Activated CD4-positive, alpha-beta T cell treated with anti-CD3 and anti-CD28 coated beads, Interleukin-2, Interleukin-4, amounts not matched to agents 100 ng/mL and 50 ng/mL, durations not matched to agents 16 hours and 8 hours (primary cell): ENCODE data around the gene ACSF3.

Source experiments
- DNase-seq: peaks from one replicate; pipeline ENCODE4 v3.0.0-alpha.2; 2020; ENCODE audit warnings: low spot score

ACSF3 gene

DNA sequence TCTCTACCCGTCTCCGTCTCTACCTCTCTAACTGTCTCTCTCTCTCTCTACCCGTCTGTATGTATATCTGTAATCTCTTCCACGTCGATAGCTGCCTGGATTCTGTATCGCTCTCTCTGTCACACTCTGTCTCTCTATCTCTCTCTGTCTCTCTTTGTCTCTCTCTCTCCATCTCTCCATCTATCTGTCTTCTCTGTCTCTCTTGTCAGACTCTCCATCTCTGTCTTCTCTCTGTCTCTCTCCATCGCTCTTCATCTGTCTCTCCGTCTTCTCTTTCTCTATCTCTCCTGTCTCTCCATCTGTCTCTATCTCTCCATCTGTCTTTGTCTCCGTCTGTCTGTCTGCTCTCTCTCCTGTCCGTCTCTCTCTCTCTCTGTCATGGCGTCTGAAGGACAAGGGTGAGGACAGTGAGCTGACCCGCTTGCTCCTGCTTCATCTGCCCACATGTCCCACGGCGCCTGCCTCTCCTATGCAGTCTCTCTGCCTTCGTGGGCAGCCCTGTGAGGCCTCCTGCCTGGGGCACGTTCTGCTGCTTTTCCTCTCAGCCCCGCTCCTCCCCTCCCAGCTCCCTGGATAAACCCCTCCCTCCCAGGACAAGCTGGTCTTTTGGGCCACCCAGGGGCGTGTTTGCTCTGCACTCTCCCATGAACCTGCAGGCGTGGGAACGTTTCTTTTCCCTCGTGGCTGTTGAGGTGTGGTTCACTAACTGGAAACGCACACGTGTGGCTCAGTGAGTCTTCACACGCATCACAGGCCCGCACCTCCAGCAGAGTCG, 18.9 kb downstream of the ACSF3 start:
- DNase-seq, result no peak

DNA sequence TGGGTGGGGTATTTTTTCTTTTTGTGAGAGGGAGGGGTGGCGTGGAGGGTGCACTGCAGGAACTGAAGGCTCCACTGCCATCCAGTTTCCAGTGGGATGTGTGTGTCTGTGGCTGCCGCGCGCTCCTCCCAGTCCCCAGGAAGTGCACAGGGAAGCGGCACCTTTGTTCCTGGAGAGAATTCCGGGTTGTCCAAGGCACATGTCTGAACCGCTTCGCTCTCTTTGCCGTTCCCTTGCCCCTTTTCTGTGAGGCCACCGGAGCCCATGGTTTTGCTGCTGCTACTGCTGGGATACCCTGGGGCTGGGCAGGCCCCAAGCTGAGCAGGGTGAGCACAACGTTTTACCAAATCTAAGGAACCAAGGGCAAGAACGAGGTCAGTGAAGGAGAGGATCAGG, 19.5 kb downstream of the ACSF3 start:
- no peak for DNase-seq

GRCh38 chr16:89113661-89114060, 20.0 kb downstream of the ACSF3 start:
- DNase-seq, result no peak

- no peak for DNase-seq
Measured at GRCh38 chr16:89114159-89114981, 20.7 kb downstream of the ACSF3 start.

DNA sequence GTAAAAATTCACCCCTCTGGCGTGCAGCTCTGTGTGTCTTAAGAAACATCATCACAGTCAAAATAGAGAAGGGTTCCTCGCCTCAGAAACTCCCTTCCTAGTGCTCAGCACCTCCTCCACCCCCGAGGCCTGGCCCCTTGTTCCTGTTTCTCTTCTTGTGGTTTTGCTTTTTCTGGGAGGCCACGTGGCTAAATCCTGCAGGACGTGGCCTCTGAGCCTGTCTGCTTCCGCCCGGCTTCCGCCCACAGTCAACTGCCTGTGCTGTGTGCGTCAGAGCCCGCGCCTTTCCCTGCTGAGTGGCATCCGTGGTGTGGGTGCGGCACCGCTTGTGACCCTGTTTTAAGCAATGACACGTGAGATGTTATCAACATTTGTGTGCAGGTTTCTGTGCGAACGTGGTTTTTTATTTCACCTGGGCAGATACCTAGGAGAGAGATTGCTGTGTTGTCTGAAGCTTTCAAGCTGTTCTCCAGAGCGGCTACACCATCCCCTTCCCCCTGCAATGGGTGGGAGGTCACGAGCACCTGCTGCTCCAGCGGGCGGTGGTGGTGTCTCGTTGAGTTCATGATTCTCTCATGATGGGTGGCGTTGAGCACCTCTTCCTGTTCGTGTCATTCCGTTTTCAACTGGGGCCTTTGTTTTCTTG, 21.7 kb downstream of the ACSF3 start:
- DNase-seq, result peak; percentile 90

- DNase-seq, result no peak
Measured at GRCh38 chr16:89116341-89117226, 22.9 kb downstream of the ACSF3 start.

- DNase-seq, result no peak
Measured at GRCh38 chr16:89117227-89117974, 23.7 kb downstream of the ACSF3 start.

- no peak for DNase-seq
Measured at GRCh38 chr16:89117975-89118289, 24.3 kb downstream of the ACSF3 start.

DNA sequence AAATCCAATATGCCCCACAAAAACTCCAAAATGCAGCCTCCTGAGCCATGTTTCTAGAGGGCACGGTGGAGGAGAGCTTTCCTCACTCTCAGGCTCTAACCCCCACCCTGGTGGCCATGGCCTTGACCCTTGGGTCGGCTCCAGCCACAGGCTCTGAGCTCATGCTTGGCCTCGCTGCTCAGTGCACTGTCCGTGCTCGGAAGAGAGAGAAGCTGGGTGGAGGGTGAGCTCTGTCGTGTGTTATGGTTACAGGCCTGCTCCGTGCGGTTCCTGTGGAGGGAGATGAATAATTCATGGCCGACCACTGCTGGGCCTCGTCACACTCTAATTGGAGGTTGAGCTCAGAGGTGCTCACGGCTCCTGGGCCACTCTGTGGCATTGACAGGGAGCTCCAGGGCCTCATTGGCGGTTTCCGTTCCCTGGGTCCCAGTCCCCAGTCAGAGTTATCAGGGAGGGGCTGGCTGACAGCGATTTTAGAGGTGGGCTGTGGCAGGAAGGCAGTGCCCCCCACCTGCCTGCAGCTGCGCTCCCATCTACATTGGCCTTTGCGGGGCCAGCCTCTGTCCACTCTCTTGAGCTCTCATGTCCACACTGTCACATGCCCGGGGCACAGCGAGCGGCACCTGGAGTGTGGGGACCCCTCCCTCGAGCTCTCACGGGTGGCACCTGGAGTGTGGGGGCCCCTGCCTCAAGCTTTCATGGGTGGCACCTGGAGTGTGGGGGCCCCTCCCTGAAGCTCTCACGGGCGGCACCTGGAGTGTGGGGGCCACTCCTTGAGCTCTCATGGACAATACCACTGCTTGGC, 24.9 kb downstream of the ACSF3 start:
- DNase-seq, result no peak

DNA sequence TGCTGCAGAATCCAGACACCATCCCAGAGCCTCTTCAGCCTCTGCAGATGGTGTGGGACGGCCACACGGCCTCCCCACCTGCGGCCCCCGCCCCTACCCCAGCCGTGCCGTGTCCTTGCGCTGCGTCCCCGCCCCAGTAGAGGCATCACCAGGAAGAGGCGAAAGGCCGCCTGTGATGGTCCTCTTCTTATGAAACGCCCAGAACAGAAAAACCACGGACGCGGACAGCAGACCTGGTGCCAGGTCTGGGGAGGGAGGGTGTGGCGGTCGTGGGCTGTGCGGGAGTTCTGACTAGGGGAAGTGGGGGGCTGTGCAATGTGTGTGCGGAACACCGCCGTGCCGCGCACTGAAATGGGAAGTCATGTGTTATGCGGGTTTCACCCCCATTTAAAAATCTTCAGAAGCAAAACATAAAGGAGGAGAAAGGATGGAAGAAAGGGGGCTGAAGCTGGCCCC, 25.5 kb downstream of the ACSF3 start:
- no peak for DNase-seq

GRCh38 chr16:89119661-89120141, 26.0 kb downstream of the ACSF3 start:
- no peak for DNase-seq

- no peak for DNase-seq
Measured at GRCh38 chr16:89120281-89120680, 26.6 kb downstream of the ACSF3 start.

GRCh38 chr16:89120921-89121351, 27.3 kb downstream of the ACSF3 start:
- DNase-seq, result no peak

GRCh38 chr16:89121691-89122321, 28.2 kb downstream of the ACSF3 start:
- DNase-seq, result no peak

- no peak for DNase-seq
Measured at GRCh38 chr16:89122322-89122851, 28.7 kb downstream of the ACSF3 start.

DNA sequence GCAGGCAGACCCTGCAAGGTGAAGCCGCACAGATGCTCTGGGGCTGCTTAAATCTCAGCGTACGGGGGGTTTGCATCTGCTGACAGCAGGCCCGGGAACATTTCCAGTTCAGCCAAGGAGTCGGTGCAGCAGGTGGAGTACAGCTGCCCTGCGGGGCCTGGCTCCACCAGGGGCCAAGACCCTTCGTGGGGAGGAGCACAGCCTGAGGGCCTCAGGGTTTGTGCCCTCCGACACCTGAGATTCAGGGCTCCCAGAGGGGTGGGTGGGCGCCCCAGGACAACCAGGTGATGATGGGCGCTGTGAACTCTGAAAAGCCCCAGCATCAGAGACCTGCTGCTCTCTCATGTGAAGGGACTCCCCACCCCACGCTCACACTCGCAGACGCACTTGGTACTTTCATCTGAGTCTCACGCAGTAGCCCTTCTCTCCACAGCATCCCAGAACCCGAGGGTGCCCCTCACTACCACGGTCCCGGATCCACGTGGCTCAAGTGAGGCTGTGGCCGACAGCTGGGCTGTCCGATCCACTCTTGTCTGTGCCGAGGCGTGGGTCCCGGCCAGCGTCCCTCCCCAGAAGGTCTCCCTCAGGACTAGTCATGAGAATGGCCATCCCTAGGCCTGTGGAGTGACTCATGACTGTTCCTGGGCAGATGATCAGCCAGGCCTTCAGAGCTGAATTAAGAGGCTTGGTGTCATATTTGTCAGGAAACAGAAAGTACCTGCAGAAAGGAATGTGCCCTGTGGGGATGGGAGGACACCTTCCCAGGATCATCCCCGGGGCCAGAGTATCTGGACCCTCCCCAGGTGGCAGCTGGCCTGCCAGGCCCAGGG, 29.6 kb downstream of the ACSF3 start:
- DNase-seq, result no peak

- DNase-seq, result no peak
Measured at GRCh38 chr16:89123831-89124100, 30.1 kb downstream of the ACSF3 start.

GRCh38 chr16:89129378-89129777, 35.7 kb downstream of the ACSF3 start:
- DNase-seq, result no peak

- DNase-seq, result no peak
Measured at GRCh38 chr16:89130448-89130847, 36.8 kb downstream of the ACSF3 start.
